ENCODE results near the gene KANSL1L. TPM values are rescaled to one million over a fixed set of nuclear protein-coding genes. Genes with fewer than 3 reads are reported as not detected.
A peak's percentile ranks its signal among the peaks of the same experiment; 100 is the strongest.
"Not testable (repeated sequence)": the region's sequence is repeated elsewhere in the genome, so short reads cannot be mapped to it uniquely, and the experiment has no call there.

The KANSL1L gene
- polyA plus RNA-seq, 3 donors from 2014 or later = 1.0 to 1.4 (median 1.1) TPM

DNA sequence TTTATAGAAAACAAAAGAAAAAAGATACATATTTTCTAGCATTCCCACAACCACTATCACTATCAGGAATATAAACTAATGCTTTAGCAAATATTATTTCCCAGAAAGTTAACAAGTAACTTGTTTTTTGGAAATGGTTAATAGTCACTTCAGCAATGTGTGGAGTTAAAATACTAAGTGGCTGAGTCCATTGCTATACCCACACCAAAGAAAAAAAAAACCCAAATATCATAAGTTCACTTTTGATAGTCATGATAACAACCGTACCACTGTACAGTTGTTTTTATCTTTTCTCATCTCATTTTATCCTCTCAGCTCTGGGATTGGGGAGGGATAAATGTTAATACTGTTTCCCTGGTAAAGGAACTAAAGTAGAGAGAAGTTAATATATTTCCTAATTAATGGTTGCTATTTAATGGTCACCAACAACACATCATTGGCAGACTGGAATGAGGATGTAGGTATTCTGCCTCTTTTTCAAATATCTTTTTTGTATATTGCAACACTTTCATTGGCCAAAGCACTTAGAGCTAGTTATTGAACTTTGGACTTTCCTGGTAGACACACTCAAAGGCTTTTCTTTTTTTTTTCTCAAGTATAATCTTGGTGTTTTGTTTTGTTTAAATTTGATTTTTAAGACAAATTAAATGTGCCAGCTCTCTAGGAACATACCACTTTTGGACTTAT, 18.4 kb upstream of the KANSL1L start:
- H3K36me3 Mint-ChIP-seq = peaks cover 4 to 14% (median 11%) of the 10 kb centered on the region in 3 donors
- peaks cover 0 to 18% (median 0%) of the 10 kb centered on the region in 3 donors for H3K27me3 Mint-ChIP-seq (ENCODE audit: low read depth in 3 of 3)
- no peak overlapping the region for H3K27ac Mint-ChIP-seq
- no peak for DNase-seq
- no peaks in the 10 kb centered on the region for H3K4me1 Mint-ChIP-seq
- H3K4me3 Mint-ChIP-seq = no peak overlapping the region
- peaks cover 10 to 25% (median 13%) of the 10 kb centered on the region in 6 donors for H3K9me3 Mint-ChIP-seq

GRCh38 chr2:210188755-210189154, 17.5 kb upstream of the KANSL1L start:
- Mint-ChIP-seq H3K4me1 (no peaks in the 10 kb centered on the region), H3K36me3 (peaks cover 12 to 21% (median 20%) of the 10 kb centered on the region in 3 donors), H3K27me3 (ENCODE audit: low read depth in 3 of 3) (peaks cover 0 to 21% (median 3%) of the 10 kb centered on the region in 3 donors), H3K9me3 (peaks cover 14 to 33% (median 21%) of the 10 kb centered on the region in 6 donors), H3K4me3 (no peak overlapping the region), H3K27ac (no peak overlapping the region)
- DNase-seq = no peak

GRCh38 chr2:210188190-210188589, 17.0 kb upstream of the KANSL1L start:
- H3K36me3 Mint-ChIP-seq = peaks cover 13 to 23% (median 21%) of the 10 kb centered on the region in 3 donors
- no peak for DNase-seq
- H3K4me3 Mint-ChIP-seq = no peak overlapping the region
- H3K27me3 Mint-ChIP-seq (ENCODE audit: low read depth in 3 of 3) = peaks cover 0 to 23% (median 4%) of the 10 kb centered on the region in 3 donors
- H3K4me1 Mint-ChIP-seq = no peaks in the 10 kb centered on the region
- H3K27ac Mint-ChIP-seq = no peak overlapping the region
- H3K9me3 Mint-ChIP-seq = peaks cover 17 to 39% (median 27%) of the 10 kb centered on the region in 6 donors

DNA sequence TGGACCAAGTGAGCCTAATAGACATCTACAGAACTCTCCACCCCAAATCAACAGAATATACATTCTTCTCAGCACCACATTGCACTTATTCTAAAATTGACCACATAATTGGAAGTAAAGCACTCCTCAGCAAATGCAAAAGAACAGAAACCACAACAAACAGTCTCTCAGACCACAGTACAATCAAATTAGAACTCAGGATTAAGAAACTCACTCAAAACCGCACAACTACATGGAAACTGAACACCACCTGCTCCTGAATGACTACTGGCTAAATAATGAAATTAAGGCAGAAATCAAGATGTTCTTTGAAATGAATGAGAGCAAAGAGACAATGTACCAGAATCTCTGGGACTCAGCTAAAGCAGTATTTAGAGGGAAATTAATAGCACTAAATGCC, 12.7 kb upstream of the KANSL1L start:
- H3K4me3 Mint-ChIP-seq, DNase-seq, H3K27ac Mint-ChIP-seq, H3K4me1 Mint-ChIP-seq: not testable (repeated sequence)
- Mint-ChIP-seq H3K27me3 (ENCODE audit: low read depth in 3 of 3) (peaks cover 4 to 17% (median 5%) of the 10 kb centered on the region in 3 donors), H3K9me3 (peaks cover 21 to 44% (median 30%) of the 10 kb centered on the region in 6 donors), H3K36me3 (peaks cover 13 to 27% (median 24%) of the 10 kb centered on the region in 3 donors)

DNA sequence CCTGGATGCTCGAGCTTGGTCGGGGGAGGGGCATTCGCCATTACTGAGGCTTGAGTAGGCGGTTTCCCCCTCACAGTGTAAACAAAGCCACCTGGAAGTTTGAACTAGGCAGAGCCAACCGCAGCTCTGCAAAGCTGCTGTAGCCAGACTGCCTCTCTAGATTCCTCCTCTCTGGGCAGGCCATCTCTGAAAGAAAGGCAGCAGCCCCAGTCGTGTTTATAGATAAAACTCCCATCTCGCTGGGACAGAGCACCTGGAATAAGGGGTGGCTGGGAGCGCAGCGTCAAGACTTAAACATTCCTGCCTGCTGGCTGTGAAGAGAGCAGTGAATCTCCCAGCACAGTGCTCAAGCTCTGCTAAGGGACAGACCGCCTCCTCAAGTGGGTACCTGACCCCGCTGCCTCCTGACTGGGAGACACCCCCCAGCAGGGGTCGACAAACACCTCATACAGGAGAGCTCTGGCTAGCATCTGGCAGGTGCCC, 10.4 kb upstream of the KANSL1L start:
- not testable (repeated sequence) for H3K27ac Mint-ChIP-seq, H3K4me1 Mint-ChIP-seq, DNase-seq

GRCh38 chr2:210181033-210181605, 9.9 kb upstream of the KANSL1L start:
- H3K36me3 Mint-ChIP-seq = peaks cover 13 to 24% (median 24%) of the 10 kb centered on the region in 3 donors
- not testable (repeated sequence) for DNase-seq; H3K27me3 Mint-ChIP-seq (ENCODE audit: low read depth in 3 of 3); H3K27ac Mint-ChIP-seq; H3K4me3 Mint-ChIP-seq; H3K4me1 Mint-ChIP-seq
- H3K9me3 Mint-ChIP-seq = peaks cover 21 to 35% (median 29%) of the 10 kb centered on the region in 6 donors

More for the DNA sequence above, 10.4 kb upstream of the KANSL1L start:
- peaks cover 21 to 40% (median 30%) of the 10 kb centered on the region in 6 donors for H3K9me3 Mint-ChIP-seq
- H3K4me3 Mint-ChIP-seq = not testable (repeated sequence)
- peaks cover 4 to 12% (median 5%) of the 10 kb centered on the region in 3 donors for H3K27me3 Mint-ChIP-seq (ENCODE audit: low read depth in 3 of 3)
- H3K36me3 Mint-ChIP-seq = peaks cover 13 to 27% (median 24%) of the 10 kb centered on the region in 3 donors

- peaks cover 4 to 8% (median 7%) of the 10 kb centered on the region in 3 donors for H3K27me3 Mint-ChIP-seq (ENCODE audit: low read depth in 3 of 3)
- peaks cover 0 to 2% of the 10 kb centered on the region in 2 donors for H3K4me1 Mint-ChIP-seq
- H3K36me3 Mint-ChIP-seq = peaks cover 13 to 21% (median 21%) of the 10 kb centered on the region in 3 donors
- peaks cover 17 to 30% (median 24%) of the 10 kb centered on the region in 6 donors for H3K9me3 Mint-ChIP-seq
- H3K27ac Mint-ChIP-seq = no peak overlapping the region
- DNase-seq = no peak
- H3K4me3 Mint-ChIP-seq = no peak overlapping the region
Observed at GRCh38 chr2:210180477-210180876, 9.3 kb upstream of the KANSL1L start.

- Mint-ChIP-seq H3K4me3 (no peak overlapping the region), H3K4me1 (peaks cover 0 to 2% of the 10 kb centered on the region in 2 donors), H3K36me3 (peaks cover 8 to 13% (median 12%) of the 10 kb centered on the region in 3 donors), H3K27ac (no peak overlapping the region), H3K27me3 (ENCODE audit: low read depth in 3 of 3) (peaks cover 4 to 8% (median 7%) of the 10 kb centered on the region in 3 donors), H3K9me3 (peaks cover 11 to 20% (median 15%) of the 10 kb centered on the region in 6 donors)
- no peak for DNase-seq
Observed at GRCh38 chr2:210179351-210179990, 8.3 kb upstream of the KANSL1L start.

DNA sequence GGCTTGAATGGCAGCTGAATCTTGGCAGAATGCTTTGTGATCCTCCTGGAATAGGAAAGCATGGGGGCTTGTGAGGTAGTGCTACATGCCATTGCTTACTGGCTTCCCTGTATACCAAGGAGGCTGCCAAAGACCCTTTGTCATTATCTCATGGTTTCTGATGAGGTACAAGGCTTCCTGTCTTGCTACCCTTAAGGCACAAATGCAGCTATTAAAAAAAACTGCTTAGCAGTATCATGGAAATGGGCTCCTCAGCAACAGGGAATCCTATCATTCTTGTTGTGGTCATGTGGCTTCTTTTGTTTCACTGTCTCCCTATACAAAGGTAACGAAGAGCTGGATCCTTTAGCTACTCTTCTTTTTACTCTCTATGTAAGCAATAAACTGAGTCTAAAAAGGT, 6.6 kb upstream of the KANSL1L start:
- Mint-ChIP-seq H3K27me3 (ENCODE audit: low read depth in 3 of 3) (peaks cover 0 to 7% (median 3%) of the 10 kb centered on the region in 3 donors), H3K4me3 (no peak overlapping the region), H3K4me1 (peaks cover 0 to 2% of the 10 kb centered on the region in 2 donors), H3K27ac (no peak overlapping the region), H3K9me3 (peaks cover 0 to 4% (median 1%) of the 10 kb centered on the region in 6 donors), H3K36me3 (peaks cover 0 to 4% (median 0%) of the 10 kb centered on the region in 3 donors)
- no peak for DNase-seq

DNA sequence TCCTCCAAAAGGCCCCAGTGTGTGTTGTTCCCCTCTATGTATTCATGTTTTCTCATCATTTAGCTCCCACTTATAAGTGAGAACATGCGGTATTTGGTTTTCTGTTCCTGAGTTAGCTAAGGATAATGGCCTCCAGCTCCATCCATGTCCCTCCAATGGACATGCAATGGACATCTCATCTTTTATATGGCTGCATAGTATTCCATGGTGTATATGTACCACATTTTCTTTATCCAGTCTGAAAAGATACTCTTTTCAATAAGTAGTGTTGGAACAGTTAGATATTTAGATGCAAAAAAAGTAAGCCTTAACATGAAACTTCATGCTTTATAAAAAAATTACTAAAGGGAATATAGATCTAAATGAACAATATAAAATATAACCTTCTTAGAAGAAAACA, 5.9 kb upstream of the KANSL1L start:
- H3K27me3 Mint-ChIP-seq (ENCODE audit: low read depth in 3 of 3); H3K4me1 Mint-ChIP-seq: not testable (repeated sequence)

GRCh38 chr2:210174086-210174485, 2.9 kb upstream of the KANSL1L start:
- Mint-ChIP-seq H3K4me1 (peaks cover 18 to 26% of the 10 kb centered on the region in 2 donors), H3K9me3 (no peaks in the 10 kb centered on the region), H3K4me3 (no peak overlapping the region), H3K27me3 (ENCODE audit: low read depth in 3 of 3) (peaks cover 19 to 24% (median 23%) of the 10 kb centered on the region in 3 donors), H3K27ac (no peak overlapping the region), H3K36me3 (no peaks in the 10 kb centered on the region)
- DNase-seq = no peak

More for the DNA sequence above, 5.9 kb upstream of the KANSL1L start:
- not testable (repeated sequence) for DNase-seq, H3K36me3 Mint-ChIP-seq, H3K4me3 Mint-ChIP-seq, H3K9me3 Mint-ChIP-seq, H3K27ac Mint-ChIP-seq

- H3K9me3 Mint-ChIP-seq = no peaks in the 10 kb centered on the region
- peaks cover 19 to 24% (median 23%) of the 10 kb centered on the region in 3 donors for H3K27me3 Mint-ChIP-seq (ENCODE audit: low read depth in 3 of 3)
- H3K4me1 Mint-ChIP-seq = peaks cover 18 to 26% of the 10 kb centered on the region in 2 donors
- H3K4me3 Mint-ChIP-seq = peak overlapping the region; percentile 90 to 99 (median 97)
- H3K27ac Mint-ChIP-seq = peak overlapping the region; percentile 63 to 98 (median 90)
- DNase-seq = no peak
- no peaks in the 10 kb centered on the region for H3K36me3 Mint-ChIP-seq
Observed at GRCh38 chr2:210172219-210172575, 988 bp upstream of the KANSL1L start.

- DNase-seq = peak; percentile 95
- peaks cover 18 to 24% (median 21%) of the 10 kb centered on the region in 3 donors for H3K27me3 Mint-ChIP-seq (ENCODE audit: low read depth in 3 of 3)
- no peaks in the 10 kb centered on the region for H3K36me3 Mint-ChIP-seq
- peaks cover 18 to 26% of the 10 kb centered on the region in 2 donors for H3K4me1 Mint-ChIP-seq
- no peaks in the 10 kb centered on the region for H3K9me3 Mint-ChIP-seq
- peak overlapping the region; percentile 97 to 100 (median 99) for H3K4me3 Mint-ChIP-seq
- peak overlapping the region; percentile 92 to 98 (median 97) for H3K27ac Mint-ChIP-seq
Observed at GRCh38 chr2:210170446-210171303, 534 bp downstream of the KANSL1L start.
